COLO668 (cell line): Measurements from ENCODE around the gene WNK2.

Source experiments
- DNase-seq: peaks from one replicate; lab custom pipeline; 2025; ENCODE audit not compliant: unreplicated experiment; lab: John Stamatoyannopoulos, UW

WNK2 gene

DNA sequence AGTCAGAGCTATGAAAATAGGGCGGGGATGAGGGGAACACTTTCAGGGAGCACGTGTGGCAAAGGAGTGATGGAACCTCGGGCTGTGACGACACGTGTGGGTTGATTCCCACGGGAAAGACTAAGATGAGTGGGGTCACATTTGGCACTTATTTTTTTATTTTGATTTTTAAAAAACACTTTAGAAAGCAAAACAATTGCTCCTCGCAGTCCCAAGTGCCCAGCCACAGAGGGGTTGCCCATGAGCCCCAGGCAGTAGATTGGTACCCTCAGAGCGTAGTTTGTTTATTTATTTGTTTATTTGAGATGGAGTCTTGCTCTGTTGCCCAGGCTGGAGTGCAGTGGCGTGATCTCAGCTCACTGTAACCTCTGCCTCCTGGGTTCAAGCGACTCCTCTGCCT, 69.7 kb downstream of the WNK2 start:
- no peak for DNase-seq

GRCh38 chr9:93254061-93254481, 70.1 kb downstream of the WNK2 start:
- no peak for DNase-seq

- DNase-seq, result no peak
Measured at GRCh38 chr9:93254806-93255493, 71.0 kb downstream of the WNK2 start.

DNA sequence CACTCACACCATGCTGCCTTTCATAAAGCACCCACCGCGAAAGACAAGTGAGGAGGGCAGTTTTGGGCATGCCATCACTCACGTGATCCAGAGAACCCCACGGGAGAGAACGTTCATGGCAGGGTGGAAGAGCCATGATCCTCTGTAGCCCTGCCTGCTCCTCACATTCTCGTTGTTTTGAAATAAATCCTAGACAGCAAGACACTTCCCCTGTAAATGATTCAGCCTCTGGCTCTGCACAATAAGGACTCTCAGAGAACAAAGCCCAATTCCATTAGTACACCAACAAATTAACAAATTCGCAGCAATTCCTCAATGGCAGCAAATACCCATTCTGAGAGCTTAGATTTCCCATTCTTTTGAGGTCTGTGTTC, 71.5 kb downstream of the WNK2 start:
- no peak for DNase-seq

DNA sequence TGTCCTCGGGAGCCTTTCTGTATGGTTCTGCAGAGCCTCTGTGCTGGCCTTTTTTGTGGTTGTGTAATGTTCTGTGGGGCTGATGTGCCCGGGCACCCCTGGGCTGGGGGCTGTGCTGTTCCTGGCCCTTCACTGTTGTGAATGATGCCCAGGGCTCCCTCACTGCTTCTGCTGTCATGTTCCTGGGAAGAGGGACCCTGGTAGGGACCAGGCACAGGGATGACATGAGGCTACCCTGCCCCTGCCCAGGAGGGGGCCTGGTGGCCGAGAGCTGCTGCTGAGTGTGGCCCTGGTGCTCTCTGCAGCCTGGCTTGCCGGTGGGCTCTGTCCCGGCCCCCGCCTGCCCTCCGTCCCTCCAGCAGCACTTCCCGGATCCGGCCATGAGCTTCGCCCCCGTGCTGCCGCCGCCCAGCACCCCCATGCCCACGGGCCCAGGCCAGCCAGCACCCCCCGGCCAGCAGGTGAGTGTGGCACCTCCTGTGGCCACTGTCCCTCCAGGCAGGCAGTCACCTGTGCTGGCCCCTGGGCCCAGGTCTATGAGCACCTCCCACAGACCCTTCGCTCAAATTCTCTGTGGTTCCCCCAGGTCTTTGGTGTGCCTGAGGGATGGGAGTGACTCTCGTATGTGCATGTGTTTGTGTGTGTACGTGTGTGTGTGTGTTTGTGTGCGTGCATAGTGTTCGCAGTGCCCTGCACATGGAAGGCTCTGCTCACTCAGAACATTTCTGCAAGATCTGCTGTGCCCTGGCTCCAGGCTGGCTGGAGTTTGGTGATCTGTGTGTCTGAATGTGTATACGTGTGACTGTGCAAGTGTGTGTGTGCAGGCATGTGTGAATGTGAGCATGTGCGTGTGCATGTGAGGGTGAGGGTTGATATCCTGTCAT, 72.3 kb downstream of the WNK2 start:
- DNase-seq, result no peak

DNA sequence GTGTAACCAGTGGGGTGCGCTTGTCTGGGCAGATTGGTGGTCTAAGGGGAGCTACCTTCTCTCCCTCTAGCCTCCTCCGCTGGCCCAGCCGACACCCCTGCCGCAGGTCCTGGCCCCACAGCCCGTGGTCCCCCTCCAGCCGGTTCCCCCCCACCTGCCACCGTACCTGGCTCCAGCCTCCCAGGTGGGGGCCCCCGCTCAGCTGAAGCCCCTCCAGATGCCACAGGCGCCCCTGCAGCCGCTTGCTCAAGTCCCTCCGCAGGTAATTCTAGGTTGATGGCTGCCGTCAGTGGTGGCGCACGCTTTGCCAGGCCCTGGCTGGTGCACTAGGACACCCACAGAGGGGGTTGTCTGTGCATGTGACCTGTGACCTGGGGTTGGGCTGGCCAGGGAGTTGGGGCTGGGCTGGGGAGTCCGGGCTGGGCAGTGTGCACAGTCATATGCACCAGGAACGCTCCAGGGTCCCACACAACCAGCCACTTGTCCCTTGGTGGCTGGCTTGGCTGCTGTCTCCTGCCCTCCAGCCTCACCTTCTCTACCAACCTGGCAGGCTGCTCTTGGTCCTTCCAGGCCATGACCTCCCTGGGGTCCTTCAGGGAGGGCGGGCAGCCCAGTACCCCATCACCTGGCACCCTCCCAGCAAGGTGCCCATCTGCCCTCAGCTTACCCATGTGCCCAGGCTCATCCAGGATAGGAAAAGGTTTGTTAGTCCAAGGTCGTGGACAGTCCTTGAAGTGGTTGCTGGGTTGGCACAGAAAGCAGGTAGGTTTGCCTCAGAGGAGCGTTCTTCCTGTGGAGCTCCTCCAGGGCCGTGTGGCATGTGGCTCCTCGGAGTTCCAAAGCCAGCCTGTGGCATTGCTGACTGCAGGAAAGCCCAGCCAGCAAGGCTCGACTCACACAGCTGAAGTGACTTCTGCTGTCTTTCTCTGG, 73.2 kb downstream of the WNK2 start:
- no peak for DNase-seq

- no peak for DNase-seq
Measured at GRCh38 chr9:93257808-93258331, 73.9 kb downstream of the WNK2 start.

GRCh38 chr9:93258419-93258817, 74.5 kb downstream of the WNK2 start:
- DNase-seq, result no peak

DNA sequence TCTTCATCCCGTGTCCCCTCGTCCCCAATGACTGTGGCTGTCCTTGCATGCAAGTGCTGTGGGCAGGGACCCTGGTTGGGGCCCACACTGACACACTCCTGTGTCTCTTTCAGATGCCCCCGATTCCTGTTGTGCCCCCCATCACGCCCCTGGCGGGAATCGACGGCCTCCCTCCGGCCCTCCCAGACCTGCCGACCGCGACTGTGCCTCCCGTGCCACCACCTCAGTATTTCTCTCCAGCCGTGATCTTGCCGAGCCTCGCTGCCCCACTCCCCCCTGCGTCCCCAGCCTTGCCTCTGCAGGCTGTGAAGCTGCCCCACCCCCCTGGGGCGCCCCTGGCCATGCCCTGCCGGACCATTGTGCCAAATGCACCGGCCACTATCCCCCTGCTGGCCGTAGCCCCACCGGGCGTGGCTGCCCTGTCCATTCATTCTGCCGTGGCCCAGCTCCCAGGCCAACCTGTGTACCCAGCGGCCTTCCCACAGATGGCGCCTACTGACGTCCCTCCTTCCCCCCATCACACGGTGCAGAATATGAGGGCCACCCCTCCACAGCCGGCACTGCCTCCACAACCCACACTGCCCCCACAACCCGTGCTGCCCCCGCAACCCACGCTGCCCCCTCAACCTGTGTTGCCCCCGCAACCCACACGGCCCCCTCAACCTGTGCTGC, 75.0 kb downstream of the WNK2 start:
- DNase-seq, result no peak

DNA sequence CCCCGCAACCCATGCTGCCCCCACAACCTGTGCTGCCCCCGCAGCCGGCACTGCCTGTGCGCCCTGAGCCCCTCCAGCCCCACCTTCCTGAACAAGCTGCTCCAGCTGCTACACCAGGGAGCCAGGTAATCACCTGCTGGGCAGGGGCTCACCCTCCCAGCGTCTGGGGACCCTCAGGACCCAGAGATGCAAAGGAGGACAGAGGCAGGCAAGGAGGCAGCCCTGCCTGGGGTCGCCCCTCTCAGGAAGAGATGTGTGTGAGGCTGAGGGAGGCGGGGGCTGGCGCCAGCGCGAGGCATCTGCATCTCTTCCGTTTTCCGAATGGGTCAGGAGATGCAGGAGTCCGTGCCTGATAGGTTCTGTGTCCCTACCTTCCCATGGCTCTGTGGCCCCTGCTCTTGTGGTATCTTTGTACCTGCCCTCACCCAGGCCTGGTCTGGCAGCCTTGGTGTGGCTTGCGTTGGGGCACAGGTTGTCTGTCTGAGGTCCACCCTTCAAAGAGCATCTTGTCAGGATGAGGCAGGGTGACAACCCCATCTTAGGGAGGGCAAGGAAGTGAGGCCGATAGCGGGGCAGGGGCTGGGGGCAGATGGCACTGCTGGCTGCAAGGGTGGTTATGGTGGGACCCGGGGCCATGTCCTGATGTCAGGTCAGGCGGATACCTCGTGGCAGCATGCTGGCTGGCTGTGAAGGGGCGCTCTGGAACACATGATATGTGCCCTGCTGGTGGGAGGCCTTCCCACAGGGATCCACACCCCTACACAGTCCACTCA, 75.7 kb downstream of the WNK2 start:
- DNase-seq, result no peak

DNA sequence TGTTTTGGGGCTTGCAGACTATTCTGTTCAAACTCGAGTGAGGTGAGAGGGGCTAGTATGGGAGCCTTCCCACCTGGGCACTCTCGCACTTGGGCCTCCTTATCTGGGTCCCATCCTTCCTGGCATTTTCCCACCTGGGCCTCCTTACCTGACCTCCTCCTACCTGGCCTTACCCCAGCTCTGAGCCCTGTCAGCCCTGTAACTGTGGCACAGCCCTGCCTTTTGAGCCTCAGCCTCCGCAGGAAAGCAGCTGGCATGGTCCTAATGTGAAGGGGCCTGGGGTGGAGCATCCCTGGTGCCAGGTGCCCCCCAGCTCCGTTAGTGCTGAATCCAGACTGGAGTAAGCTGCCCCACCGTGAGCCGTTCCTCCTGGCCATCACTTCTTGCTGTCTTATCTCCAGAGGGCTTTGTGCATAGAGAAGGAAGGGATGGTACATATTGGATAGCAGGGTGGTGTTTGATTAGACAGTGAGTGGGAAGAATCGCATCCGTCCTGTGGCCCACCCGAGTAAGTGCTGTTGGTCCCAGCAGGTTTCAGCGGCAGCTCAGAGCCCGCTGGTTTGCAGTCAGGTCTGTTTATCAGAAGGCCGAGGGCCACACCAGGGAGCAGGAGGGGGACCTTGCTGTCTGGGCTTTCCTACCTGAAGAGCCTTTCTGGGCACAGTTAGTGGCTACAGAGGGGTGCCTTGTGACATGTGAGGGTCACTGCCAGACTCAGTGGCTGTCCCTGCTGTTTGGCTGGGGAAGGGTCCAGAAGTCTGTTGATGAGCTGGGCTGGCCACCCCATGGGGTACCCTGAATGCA, 76.5 kb downstream of the WNK2 start:
- no peak for DNase-seq

DNA sequence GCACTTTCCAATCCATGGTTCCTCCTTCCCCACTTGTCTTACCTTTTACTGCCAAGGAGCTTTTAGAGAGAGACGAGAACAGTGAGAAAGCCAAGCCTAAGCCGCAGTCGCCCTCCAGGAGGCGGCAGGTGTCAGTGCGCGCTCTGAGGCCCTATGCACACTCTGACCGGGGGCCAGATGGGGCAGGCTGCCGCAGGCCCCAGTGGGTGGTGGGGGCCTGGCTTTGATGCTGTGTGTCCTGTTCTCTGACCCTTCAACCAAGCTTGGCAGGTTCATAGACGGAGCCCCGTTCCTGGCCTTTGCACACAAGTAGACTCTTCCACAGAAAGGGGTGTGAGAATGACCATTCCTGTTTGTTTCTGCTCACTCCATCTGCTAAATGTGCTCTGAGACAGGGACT, 77.3 kb downstream of the WNK2 start:
- DNase-seq, result peak; percentile 70

GRCh38 chr9:93261735-93262523, 78.0 kb downstream of the WNK2 start:
- no peak for DNase-seq

GRCh38 chr9:93262537-93263310, 78.8 kb downstream of the WNK2 start:
- DNase-seq, result peak; percentile 82

- no peak for DNase-seq
Measured at GRCh38 chr9:93263334-93264229, 79.6 kb downstream of the WNK2 start.

- DNase-seq, result no peak
Measured at GRCh38 chr9:93264338-93265125, 80.6 kb downstream of the WNK2 start.
